ENCODE results near the gene FAM209B. TPM values are rescaled to one million over a fixed set of nuclear protein-coding genes. Genes with fewer than 3 reads are reported as not detected.
"Not testable (repeated sequence)": the region's sequence is repeated elsewhere in the genome, so short reads cannot be mapped to it uniquely, and the experiment has no call there.

The FAM209B gene, protein sequence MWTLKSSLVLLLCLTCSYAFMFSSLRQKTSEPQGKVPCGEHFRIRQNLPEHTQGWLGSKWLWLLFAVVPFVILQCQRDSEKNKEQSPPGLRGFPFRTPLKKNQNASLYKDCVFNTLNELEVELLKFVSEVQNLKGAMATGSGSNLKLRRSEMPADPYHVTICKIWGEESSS
- not detected in 2 replicates for total RNA-seq (2013; cell fraction: nucleolus; rRNA removed)
- total RNA-seq (2014; rRNA removed) (1.3 TPM in 1 of 2 replicates, not detected in the other), total RNA-seq (2014; rRNA removed; fragmentation: Illumina TruSeq; extraction: Trizol) (0.22 and 0.28 TPM in 2 replicates), total RNA-seq (2021) (0.44 TPM in 1 of 2 replicates, not detected in the other), polyA plus RNA-seq (2011; rRNA removed) (0.27 and 0.38 TPM in 2 replicates), polyA plus RNA-seq (2014; fragmentation: Illumina TruSeq; extraction: Trizol) (0.38 TPM in 1 of 2 replicates, not detected in the other), polyA plus RNA-seq (2014; fragmentation: Nextera tagmentation; extraction: Ambion mirVana) (under 1 TPM; 0.61 to 0.77 TPM), polyA plus RNA-seq (2014; rRNA removed) (not detected in 2 replicates), polyA plus RNA-seq (2016; fragmentation: Nextera tagmentation; extraction: Ambion mirVana) (under 1 TPM; 0.32 to 0.55 TPM), polyA minus RNA-seq (2011; rRNA and poly(A)+ RNA removed) (not detected in 2 replicates), Bru-seq, nascent RNA (percentile 43 among the genes with signal in this experiment), BruChase-seq, experiment 1, labeled RNA remaining after a 6-hour chase (percentile 44 among the genes with signal in this experiment), BruChase-seq, experiment 2, labeled RNA remaining after a 2-hour chase (percentile 47 among the genes with signal in this experiment)
- polyA plus RNA-seq (2011; ENCODE audit: low read depth): not detected
- 0.25 TPM in 1 of 2 replicates, not detected in the other for polyA plus RNA-seq (2011; cell fraction: cytosol; rRNA removed)
- polyA plus RNA-seq (2011; cell fraction: nucleus; rRNA removed): 0.47 and 0.52 TPM in 2 replicates
- polyA plus RNA-seq (2012): 0.61 TPM in 1 of 2 replicates, not detected in the other
- polyA minus RNA-seq (2011; cell fraction: cytosol; rRNA and poly(A)+ RNA removed): not detected in 2 replicates
- polyA minus RNA-seq (2011; cell fraction: nucleus; rRNA and poly(A)+ RNA removed): not detected in 2 replicates
- long read RNA-seq, experiment 1: 0 reads
- long read RNA-seq, experiment 2: 0 reads

DNA sequence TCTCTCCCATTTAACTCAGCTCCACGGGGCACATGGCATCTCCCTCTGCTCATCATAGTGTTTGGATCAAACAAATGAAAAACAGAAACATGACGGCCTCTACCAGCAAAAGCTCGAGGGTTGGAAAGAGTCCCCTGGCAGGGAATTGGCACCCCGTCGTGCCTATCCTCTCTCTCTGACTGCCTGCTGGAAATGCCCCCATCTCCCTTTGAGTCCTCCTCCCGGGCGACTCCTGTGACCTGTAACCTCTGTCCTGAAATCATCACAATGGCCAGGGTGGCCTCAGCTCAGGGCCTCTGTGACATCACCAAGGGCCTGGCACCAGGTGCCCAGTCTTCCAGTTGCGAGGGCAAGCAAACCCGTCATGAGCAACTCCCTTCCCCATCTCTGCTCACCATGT is at the start of gene FAM209B:
FAM209B (plus strand) TSS at position 301 of the 400 bp plus-strand sequence; CDS start at position 397, 96 bp downstream.
- SMC1A ChIA-PET (ENCODE audit: uncharacterized antibody, unreplicated experiment); DNase-seq (ENCODE audit: low read depth, low spot score); FAIRE-seq; H4K20me1 ChIP-seq (ENCODE audit: control insufficient read depth, insufficient read depth); H3K4me3 ChIP-seq; in situ Hi-C loops (cut with MboI); H3K36me3 ChIP-seq (ENCODE audit: control insufficient read depth in 2 of 2, insufficient read depth in 2 of 2, low read length in 1 of 2); H3K9me3 ChIP-seq (replicated peaks; ENCODE audit: control insufficient read depth, insufficient read depth, low read length); intact Hi-C loops (cut with micrococcal nuclease; ENCODE audit: unreplicated experiment); H3K27me3 ChIP-seq (replicated peaks in 1 of 2; ENCODE audit: control insufficient read depth in 2 of 2, insufficient read depth in 2 of 2, low read length in 1 of 2); ATAC-seq; H3K4me1 ChIP-seq (ENCODE audit: control insufficient read depth, insufficient read depth, low read length); H3K4me2 ChIP-seq (ENCODE audit: control insufficient read depth, insufficient read depth); POLR2A ChIA-PET; RAD21 ChIA-PET (ENCODE audit: unreplicated experiment); H3K79me2 ChIP-seq (ENCODE audit: control insufficient read depth, insufficient read depth, low read length); H3K27ac ChIP-seq (ENCODE audit: control insufficient read depth, insufficient read depth); BruUV-seq (replicated peaks); H2AFZ ChIP-seq (ENCODE audit: control insufficient read depth, low read depth, low read length); H3K9ac ChIP-seq (ENCODE audit: control insufficient read depth, insufficient read depth, low read length): not testable (repeated sequence)
- CTCF ChIA-PET: interaction anchor here (0.7 kb wide), 1 partner anchor 16 kb away, joined by 3 read pairs; no protein-coding TSS in a partner anchor
- WGBS (ENCODE audit: insufficient coverage, insufficient replicate concordance, low lambda C conversion rate, missing lambda C conversion rate): 66% methylated on average over 9 of the region's 9 CpGs

DNA sequence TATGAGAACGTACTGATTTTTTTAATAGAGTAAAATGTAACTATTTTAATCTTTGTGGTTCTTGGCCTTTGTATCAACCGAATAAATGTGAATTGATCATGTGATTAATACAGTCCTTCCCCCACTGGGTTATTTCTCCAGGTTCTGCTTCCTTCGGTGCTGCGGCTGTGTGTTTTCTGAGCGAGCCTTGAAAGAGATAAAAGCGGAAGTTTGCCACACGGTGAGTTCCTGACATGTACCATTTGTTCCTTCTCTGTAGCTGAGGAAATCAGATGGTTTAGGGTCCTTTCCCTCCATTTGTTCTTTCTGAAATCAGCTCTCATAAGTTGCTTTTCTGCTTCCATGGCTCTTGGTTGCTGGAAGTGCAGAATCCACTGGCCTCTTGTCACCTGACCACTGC is 49.1 kb upstream of the FAM209B start:
- Histone ChIP-seq H3K4me3 (no peak overlapping the region), H3K79me2 (ENCODE audit: control insufficient read depth, insufficient read depth, low read length) (no peaks in the 10 kb centered on the region), H3K9ac (ENCODE audit: control insufficient read depth, insufficient read depth, low read length) (no peak overlapping the region), H2AFZ (ENCODE audit: control insufficient read depth, low read depth, low read length) (no peak overlapping the region), H3K27ac (ENCODE audit: control insufficient read depth, insufficient read depth) (no peak overlapping the region; the same call in 1 of the 2 replicates), H3K9me3 (replicated peaks; ENCODE audit: control insufficient read depth, insufficient read depth, low read length) (no peaks in the 10 kb centered on the region), H3K36me3 (ENCODE audit: control insufficient read depth in 2 of 2, insufficient read depth in 2 of 2, low read length in 1 of 2) (peaks cover 16 to 34% of the 10 kb centered on the region in 2 experiments), H4K20me1 (ENCODE audit: control insufficient read depth, insufficient read depth) (no peaks in the 10 kb centered on the region), H3K4me2 (ENCODE audit: control insufficient read depth, insufficient read depth) (no peak overlapping the region), H3K4me1 (ENCODE audit: control insufficient read depth, insufficient read depth, low read length) (no peaks in the 10 kb centered on the region), H3K27me3 (replicated peaks in 1 of 2; ENCODE audit: control insufficient read depth in 2 of 2, insufficient read depth in 2 of 2, low read length in 1 of 2) (no peaks in the 10 kb centered on the region)
- ChIA-PET SMC1A (ENCODE audit: uncharacterized antibody, unreplicated experiment) (interaction anchor here (0.6 kb wide), 1 partner anchor 83 kb away, joined by 3 read pairs; no protein-coding TSS in a partner anchor), RAD21 (ENCODE audit: unreplicated experiment) (interaction anchor here (0.7 kb wide), 1 partner anchor 15 kb away, joined by 3 read pairs; the partner anchor contains the start of gene RTF2), CTCF (no interaction called here), POLR2A (no interaction called here)
- no peak for DNase-seq (ENCODE audit: low read depth, low spot score)
- TF ChIP-seq RAD51 (IDR thresholded peaks at IDR 0.05) (peak; percentile 49; the same call in 1 of the 2 replicates), KAT2A (conservative IDR thresholded peaks at IDR 0.05; ENCODE audit: control insufficient read depth, low read depth, low read length) (no peak)
- BruUV-seq (replicated peaks): no TSS peak
- WGBS (ENCODE audit: insufficient coverage, insufficient replicate concordance, low lambda C conversion rate, missing lambda C conversion rate): 72% methylated on average over 7 of the region's 7 CpGs
- in situ Hi-C loops (cut with MboI): no loop called here
- ATAC-seq: peak; percentile 38; the same call in 2 of the 3 replicates
- FAIRE-seq: no peak
- intact Hi-C loops (cut with micrococcal nuclease; ENCODE audit: unreplicated experiment): no loop called here
